ENCODE results near the gene MXRA7.
"Not testable (repeated sequence)": the region's sequence is repeated elsewhere in the genome, so short reads cannot be mapped to it uniquely, and the experiment has no call there.

MXRA7 gene

GRCh38 chr17:76716146-76716838, 5.5 kb upstream of the MXRA7 start:
- DNase-seq (ENCODE audit: low spot score) = no peak

- no peak for DNase-seq (ENCODE audit: low spot score)
Observed at GRCh38 chr17:76715496-76715830, 4.7 kb upstream of the MXRA7 start.

DNA sequence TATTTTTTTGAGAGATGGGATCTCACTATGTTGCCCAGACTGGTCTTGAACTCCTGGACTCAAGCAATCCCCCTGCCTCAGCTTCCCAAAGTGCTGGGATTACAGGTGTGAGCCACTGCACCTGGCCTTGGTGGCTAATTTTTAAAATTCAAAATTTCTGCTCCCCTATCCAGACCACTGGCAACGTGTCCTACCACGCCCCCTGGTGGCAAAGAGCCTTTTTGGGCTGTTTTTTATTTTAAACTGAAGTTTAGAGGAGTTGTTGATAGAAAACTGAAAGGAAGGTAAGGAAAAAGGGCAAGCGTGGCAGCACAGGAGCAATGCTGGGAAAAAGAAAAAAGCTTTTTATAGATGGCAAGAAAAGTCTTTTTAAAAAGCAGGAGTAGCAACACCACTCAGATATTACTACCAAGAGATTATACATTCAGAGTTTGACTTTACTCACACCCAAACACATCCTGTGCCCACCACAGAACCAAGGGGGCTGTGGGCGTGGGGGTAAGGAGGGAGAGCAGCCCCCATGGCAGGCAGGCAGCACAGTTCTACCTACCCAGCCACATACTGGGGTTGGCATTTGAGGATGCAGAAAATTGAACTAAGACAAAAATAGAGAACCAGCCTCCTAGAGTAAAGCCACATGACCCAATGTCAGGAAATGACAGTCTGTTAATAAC, 4.2 kb upstream of the MXRA7 start:
- no peak for DNase-seq (ENCODE audit: low spot score)

GRCh38 chr17:76714336-76714735, 3.6 kb upstream of the MXRA7 start:
- no peak for DNase-seq (ENCODE audit: low spot score)

- DNase-seq (ENCODE audit: low spot score) = no peak
Observed at GRCh38 chr17:76713765-76714164, 3.0 kb upstream of the MXRA7 start.

DNA sequence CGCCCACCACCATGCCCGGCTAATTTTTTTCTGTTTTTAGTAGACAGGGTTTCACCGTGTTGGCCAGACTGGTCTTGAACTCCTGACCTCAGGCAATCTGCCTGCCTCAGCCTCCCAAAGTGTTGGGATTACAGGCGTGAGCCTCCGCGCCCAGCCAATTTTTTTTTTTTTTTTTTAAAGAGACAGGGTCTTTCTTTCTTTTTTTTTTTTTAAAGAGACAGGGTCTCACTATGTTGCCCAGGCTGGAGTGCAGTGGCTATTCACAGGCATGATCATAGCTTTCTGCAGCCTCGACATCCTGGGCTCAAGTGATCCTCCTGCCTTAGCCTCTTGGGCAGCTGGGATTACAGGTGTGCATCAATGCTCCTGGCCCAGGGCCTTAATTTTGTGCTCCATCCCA, 1.6 kb upstream of the MXRA7 start:
- not testable (repeated sequence) for DNase-seq (ENCODE audit: low spot score)

- not testable (repeated sequence) for DNase-seq (ENCODE audit: low spot score)
Observed at GRCh38 chr17:76709951-76710862, 558 bp downstream of the MXRA7 start.

- DNase-seq (ENCODE audit: low spot score) = peak; percentile 74
Observed at GRCh38 chr17:76709077-76709950, 1.5 kb downstream of the MXRA7 start.

DNA sequence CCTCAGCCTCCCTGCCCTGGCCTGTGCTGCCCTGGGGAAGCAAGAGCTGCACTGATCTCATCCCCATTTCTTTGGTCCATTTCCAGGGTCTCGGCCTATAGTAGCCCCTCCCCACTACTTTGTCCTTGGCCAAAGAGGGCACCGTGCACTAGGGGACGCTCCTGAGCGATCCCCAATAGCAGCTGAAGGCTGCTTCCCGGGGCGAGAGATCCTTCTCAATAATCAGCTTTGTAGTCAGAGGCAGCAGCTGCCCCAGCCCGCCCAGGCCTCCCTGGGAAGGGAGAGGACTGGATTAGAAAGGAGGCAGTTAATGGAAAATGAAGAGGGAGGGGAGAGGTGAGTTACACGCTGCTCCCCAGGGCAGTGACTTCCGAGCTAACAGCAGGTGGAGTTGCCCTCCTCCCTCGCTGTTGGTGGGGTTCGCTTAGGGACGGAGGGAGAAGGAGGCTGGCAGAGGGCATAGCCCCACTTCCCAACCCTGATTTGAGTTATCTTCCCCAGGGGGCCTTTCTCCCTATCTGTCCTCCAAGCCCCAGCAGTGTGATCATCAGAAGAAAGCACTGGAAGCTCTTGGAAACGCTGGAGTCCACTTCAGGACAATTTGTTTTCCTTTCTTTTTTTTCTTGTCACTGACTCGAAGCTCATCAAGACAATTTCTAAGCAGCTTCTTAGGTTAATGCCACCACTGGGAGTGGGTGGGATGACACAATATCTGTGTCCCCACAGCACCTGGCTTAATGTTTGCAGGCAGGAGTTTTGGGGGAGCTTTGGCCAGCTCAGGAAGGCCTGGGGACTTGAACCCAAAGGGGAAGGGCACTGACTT, 2.6 kb downstream of the MXRA7 start:
- no peak for DNase-seq (ENCODE audit: low spot score)

GRCh38 chr17:76706817-76707216, 3.9 kb downstream of the MXRA7 start:
- DNase-seq (ENCODE audit: low spot score) = no peak

- no peak for DNase-seq (ENCODE audit: low spot score)
Observed at GRCh38 chr17:76704805-76705204, 6.0 kb downstream of the MXRA7 start.

- no peak for DNase-seq (ENCODE audit: low spot score)
Observed at GRCh38 chr17:76702941-76703637, 7.7 kb downstream of the MXRA7 start.

DNA sequence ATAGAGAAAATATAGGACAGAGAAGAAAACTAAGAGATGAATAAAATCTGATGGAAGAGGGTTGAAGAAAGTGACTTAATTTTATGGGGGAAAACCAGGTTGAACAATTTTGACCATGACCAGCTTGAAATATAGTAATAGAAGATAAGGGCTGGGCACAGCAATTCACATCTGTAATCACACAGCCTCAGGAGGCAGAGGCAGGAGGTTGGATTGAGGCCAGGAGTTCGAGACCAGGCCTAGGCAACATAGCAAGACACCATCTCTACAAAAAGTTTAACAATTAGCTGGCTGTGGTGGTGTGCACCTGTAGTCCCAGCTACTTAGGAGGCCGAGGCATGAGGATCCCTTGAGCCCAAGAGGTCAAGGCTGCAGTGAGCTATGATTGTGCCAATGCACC, 8.7 kb downstream of the MXRA7 start:
- DNase-seq (ENCODE audit: low spot score) = no peak

GRCh38 chr17:76701471-76701967, 9.2 kb downstream of the MXRA7 start:
- DNase-seq (ENCODE audit: low spot score) = no peak

DNA sequence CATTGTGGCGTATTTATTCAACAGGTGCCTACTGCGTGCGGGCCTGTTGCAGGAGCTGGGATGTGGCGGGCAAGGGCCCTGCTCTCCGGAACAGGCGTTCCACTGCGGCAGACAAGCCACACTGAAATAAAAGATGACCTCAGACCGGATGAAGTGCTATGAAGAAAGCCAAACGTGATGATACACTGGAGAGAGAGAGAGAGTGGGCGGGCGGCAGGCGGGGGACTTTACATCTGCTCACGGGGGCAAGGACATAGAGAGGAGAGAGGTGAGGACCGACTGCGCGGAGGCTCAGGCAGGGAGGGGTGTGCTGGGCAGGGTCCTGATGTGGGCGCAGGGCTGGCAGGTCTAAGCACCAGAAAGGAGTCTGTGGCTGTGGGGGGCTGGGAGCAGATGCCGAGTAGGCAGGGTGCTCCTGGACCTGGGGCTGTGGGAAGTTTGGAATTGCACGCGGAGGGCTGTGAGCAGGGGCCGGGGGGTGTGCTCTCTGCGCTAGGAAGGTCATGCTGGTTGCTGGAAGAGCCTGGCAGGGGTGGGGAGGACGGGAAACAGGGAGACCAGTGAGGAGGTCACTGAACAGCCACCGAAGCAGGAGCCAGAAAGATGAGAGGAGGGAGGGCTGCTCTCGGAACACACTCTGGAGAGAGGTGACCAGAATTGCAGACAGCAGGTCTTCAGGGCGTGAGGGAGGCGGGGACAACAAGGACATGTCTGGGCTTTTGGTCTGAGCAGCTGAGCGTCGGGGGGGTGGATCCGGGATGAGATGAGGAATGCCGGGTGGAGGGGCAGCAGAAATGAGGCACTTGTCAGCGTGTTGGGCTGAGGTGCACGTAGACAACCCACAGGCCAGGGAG, 9.9 kb downstream of the MXRA7 start:
- no peak for DNase-seq (ENCODE audit: low spot score)

DNA sequence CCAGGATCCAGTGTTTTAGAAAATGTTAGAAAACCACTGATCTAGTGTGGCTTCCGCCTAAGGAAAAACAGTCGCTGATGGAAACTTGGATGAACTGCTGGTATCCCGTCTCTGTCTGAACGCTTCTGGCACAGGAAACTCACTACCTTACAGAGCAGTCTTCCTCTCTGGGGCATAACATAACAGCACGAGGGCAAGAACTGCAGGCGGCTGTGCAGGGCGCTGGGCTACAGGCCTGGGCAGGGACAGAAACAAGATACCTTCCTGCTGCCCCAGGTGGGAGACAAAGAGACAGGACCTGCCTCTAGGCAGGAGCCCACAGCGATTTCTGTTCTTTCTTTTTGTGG, 10.5 kb downstream of the MXRA7 start:
- DNase-seq (ENCODE audit: low spot score) = no peak

GRCh38 chr17:76698466-76698977, 12.2 kb downstream of the MXRA7 start:
- DNase-seq (ENCODE audit: low spot score) = not testable (repeated sequence)

- no peak for DNase-seq (ENCODE audit: low spot score)
Observed at GRCh38 chr17:76697702-76698465, 12.9 kb downstream of the MXRA7 start.

All from left forelimb (tissue), 1 donor.